PC-3 (cell line): ENCODE measurements around the gene ART4.

Experiments
- EZH2 ChIP-seq: fragments of 300-600 bp; sonication (generic); IDR thresholded peaks from one replicate; pipeline ENCODE4 v1.6.1; 2017; ENCODE audit warnings: antibody characterized with exemption, mild to moderate bottlenecking, low read length; ENCODE audit not compliant: unreplicated experiment
- TF ChIP-seq, protein P1 (sequence below): fragments of 300-600 bp; sonication (generic); conservative IDR thresholded peaks from 2 replicates; pipeline ENCODE4 v1.5.1; 2017; ENCODE audit warnings: antibody characterized with exemption, low read depth, mild to moderate bottlenecking, low read length

DNA sequence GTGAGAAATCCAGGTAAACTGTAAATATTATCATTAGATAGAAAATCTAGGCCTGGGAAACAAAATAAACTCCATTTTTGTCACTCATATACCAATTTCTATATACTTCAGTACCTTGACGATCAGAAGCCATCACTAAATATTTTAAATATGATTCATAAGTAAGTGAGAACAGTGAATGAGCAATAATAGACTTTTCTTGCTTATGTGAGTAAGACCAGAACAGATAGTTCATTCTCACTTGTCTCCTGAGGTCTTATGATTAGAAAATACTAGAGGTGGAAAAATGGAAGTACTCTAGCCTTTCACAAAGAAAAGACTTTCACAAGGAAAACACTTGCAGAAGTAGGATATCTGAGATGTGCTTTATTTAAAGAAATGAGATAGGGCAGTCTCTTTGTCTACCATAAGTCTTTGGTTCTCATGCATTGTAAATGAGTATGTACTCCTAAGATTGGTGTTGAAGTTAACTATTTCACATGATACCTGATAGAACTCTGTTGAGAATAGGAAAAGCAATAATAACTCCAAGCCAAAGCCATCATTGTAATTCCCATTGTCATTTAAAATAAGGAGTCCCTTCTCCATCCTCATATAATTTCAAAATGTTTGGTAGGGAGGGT lies 19.2 kb downstream of the ART4 start:
- TF ChIP-seq, protein P1, sequence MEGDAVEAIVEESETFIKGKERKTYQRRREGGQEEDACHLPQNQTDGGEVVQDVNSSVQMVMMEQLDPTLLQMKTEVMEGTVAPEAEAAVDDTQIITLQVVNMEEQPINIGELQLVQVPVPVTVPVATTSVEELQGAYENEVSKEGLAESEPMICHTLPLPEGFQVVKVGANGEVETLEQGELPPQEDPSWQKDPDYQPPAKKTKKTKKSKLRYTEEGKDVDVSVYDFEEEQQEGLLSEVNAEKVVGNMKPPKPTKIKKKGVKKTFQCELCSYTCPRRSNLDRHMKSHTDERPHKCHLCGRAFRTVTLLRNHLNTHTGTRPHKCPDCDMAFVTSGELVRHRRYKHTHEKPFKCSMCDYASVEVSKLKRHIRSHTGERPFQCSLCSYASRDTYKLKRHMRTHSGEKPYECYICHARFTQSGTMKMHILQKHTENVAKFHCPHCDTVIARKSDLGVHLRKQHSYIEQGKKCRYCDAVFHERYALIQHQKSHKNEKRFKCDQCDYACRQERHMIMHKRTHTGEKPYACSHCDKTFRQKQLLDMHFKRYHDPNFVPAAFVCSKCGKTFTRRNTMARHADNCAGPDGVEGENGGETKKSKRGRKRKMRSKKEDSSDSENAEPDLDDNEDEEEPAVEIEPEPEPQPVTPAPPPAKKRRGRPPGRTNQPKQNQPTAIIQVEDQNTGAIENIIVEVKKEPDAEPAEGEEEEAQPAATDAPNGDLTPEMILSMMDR, result no peak
- TF ChIP-seq EZH2, result no peak
